ENCODE measurements around the gene DNAH1.
"Not testable (repeated sequence)": the region's sequence is repeated elsewhere in the genome, so short reads cannot be mapped to it uniquely, and the experiment has no call there.

The DNAH1 gene

DNA sequence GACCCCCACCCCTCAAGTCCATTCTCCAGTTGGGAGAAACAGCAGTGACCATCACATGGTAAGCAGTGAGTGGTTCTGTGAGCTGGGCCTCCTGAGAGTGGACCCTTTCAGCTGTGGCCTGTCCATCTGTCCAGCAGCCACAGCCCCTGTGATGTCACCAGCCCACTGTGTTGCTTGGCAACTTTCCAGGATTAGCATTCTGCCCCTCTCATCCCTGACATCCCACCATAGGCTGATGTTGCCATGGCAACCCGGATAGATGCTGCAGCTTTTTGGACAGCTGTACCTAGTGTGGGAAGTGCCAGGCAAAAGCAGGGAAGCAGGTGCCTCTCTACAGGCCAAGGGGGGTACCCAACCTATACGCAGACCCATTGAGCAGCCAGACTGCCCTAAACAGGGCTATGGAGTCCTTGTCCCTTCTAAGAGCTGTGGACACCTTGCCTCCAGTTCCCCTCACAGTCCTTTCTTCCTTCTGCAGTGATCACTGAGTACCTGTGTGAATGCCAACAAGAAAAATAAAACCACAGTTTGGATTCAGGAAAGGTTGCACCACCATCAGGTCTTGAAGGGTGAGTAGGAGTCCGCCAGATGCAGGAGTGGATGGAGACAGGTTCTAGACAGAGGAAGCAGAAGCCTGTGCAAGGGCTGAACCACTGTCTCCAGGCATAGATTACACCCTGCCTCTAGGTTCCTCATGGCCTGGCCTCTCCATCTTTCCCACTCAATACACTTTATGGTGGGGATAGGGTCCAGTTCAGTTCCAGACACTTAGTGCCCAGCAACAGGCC lies at the start of gene DNAH1:
DNAH1 (plus strand) TSS at position 343 of the 788 bp plus-strand sequence. CDS start 6,124 bp downstream, outside the sequence.
- no peak for DNase-seq (ENCODE audit: low read depth in 2 of 3, low spot score in 1 of 3)

DNA sequence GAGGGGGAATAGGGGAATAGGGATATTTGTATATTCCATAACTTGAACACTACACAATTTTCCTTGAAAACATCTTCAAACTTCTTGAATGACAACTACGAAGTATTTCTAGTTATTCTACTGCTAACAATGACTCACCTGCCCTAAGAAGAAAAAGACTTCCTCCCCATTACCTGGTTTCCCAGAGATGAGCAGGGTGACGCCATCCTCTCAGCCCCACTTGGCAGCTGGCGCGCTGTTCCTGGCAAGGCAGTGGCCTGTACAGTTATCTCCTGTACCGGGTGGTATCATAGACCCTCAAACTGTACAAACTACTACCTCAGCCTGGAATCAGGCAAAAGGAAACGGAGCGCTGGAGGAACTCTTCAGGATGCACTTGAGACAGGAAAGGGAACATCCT lies 48.1 kb upstream of the DNAH1 start:
- DNase-seq (ENCODE audit: low read depth in 2 of 3, low spot score in 1 of 3) = no peak

GRCh38 chr3:52269776-52270175 lies 46.3 kb upstream of the DNAH1 start:
- no peak for DNase-seq (ENCODE audit: low read depth in 2 of 3, low spot score in 1 of 3)

DNA sequence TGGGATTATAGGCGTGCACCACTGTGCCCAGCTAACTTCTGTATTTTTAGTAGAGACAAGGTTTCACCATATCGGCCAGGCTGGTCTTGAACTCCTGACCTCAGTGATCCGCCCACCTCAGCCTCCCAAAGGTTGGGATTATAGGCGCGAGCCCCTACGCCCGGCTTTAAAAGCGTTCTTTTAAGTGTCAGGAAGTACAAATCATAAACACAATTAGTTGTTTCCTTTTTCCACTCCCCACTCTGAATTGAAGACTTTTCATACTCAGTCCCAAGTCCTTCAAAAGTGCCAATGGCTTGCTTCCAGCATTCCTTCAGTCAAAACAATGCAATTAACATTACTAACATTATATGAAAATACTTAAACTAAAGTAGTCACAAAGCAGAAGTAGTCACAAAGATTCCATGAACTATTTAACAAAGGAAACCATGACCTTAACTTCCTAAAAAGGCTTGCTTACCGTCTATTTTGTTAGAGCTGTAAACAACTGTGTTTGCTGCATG lies 45.8 kb upstream of the DNAH1 start:
- no peak for DNase-seq (ENCODE audit: low read depth in 2 of 3, low spot score in 1 of 3)

DNA sequence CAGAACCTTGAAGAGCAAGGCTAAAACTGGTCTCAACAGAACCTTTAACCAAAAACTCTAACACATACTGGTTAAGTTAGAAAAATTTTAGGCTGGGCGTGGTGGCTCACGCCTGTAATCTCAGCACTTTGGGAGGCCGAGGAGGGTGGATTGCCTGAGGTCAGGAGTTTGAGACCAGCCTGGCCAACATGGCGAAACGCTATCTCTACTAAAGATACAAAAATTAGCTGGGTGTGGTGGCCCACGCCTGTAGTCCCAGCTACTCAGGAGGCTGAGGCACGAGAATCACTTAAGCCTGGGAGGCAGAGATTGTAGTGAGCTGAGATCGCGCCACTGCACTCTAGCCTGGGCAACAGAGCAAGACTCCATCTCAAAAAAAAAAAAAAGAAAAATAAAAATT lies 43.9 kb upstream of the DNAH1 start:
- not testable (repeated sequence) for DNase-seq (ENCODE audit: low read depth in 2 of 3, low spot score in 1 of 3)

- DNase-seq (ENCODE audit: low read depth in 2 of 3, low spot score in 1 of 3) = no peak
These were observed 43.3 kb upstream of the DNAH1 start for GRCh38 chr3:52272831-52273230.

- not testable (repeated sequence) for DNase-seq (ENCODE audit: low read depth in 2 of 3, low spot score in 1 of 3)
These were observed 41.3 kb upstream of the DNAH1 start for GRCh38 chr3:52274781-52275180.

DNA sequence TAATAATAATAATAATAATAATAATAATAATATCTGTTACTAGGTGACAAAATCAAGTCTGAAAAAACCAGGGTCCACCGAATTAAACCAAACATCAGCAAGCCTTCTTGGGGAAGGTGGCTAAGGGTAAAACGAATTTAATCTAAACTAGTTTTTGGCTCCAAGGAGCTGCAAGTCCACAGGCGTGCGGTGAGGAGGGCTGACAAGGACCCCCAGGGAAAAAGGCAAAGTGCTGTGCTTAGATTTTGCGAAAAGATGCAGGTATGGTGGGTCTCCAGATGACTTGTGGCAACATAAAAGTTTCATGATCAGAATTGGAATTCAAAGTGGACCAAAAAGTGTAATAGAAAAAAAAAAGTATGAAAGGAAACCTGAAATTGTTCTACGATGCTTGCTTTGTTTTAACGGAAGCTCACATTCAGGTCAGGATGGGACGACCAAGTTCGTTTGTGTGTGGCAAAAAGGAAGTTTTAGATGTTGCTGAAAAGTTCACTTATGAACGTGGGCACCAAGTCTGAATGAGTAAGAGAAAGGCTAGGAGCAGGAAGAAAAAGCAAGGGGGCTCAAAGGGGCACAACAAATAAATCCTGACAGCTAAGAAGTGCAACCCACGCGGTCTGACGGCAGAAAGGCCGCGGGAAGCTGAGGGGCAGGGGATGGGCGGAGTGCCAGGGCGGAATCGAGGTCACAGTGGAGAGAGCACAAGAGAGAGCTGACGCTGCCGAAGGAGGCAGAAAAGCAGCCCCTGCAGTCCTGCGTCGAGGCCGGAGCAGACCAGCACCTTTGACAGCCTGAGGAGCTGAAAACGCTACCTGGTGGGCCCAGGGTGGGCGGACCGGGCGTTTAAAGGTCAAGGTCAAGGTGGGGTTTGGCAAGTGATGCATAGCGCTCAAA lies 38.8 kb upstream of the DNAH1 start:
- DNase-seq (ENCODE audit: low read depth in 2 of 3, low spot score in 1 of 3) = peak; percentile 73 to 77 (median 74)

DNA sequence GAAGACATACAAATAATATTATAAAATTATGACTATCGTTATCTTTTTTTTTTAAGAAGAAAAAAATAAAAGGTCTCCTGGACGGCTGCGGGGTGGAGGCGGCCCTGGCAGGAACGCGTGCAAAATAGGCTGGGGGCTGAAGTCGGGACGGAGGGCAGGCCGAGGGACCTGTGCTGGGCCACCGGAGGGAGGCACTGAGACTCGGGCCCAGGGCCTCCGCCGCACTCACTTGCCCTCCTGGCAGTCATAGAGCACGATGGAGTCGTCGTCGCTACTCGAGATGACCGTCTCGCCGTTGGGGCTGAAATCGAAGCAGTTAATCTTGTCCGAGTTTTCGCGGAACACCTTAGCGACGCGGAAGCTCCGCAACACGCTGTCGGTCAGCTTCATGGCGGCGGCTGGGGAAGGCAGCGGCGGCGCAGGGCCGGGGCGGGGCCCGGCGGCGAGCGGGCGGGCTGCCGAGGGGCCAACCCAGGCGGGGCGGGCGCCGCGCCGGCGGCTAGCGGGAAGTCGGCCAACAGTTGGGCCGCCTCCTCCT lies 38.1 kb upstream of the DNAH1 start:
- peak; percentile 40 to 60 (median 60) for DNase-seq (ENCODE audit: low read depth in 2 of 3, low spot score in 1 of 3)

DNA sequence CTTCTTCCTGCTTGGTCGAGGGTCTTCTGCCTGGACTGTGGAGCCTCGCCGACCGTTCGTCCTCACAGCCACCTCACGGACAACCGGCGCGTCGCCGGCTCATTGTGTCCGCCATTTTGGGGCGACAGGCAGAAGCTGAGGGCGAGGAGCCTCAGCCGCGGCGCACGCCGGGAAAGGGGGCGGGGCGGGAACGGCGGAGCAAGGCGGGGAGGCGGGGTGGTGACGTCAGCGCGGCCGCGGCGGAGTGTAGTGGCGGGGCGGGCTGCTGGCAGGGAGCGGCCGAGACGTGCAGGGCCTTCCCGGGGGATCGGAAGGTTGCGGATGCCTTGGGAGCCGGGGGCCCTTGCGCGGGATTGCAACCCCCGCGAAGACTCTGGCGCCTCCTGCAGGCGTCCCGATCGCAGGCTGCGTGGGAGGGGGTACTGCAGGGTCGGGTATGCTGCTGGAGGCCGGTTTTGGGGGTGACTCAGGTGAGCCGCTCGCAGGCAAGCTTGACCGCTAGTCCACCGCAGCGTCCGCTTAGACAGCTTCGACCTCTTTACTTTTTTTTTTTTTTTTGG lies 37.5 kb upstream of the DNAH1 start, which contains the start of gene WDR82:
WDR82 (minus strand) TSS at position 140 of the 560 bp plus-strand sequence. CDS start 288 bp downstream, outside the sequence.
- peak; percentile 96 to 99 (median 98) for DNase-seq (ENCODE audit: low read depth in 2 of 3, low spot score in 1 of 3)

GRCh38 chr3:52279596-52279995 lies 36.5 kb upstream of the DNAH1 start:
- DNase-seq (ENCODE audit: low read depth in 2 of 3, low spot score in 1 of 3) = no peak

- no peak for DNase-seq (ENCODE audit: low read depth in 2 of 3, low spot score in 1 of 3)
These were observed 36.1 kb upstream of the DNAH1 start for GRCh38 chr3:52280050-52280461.

DNA sequence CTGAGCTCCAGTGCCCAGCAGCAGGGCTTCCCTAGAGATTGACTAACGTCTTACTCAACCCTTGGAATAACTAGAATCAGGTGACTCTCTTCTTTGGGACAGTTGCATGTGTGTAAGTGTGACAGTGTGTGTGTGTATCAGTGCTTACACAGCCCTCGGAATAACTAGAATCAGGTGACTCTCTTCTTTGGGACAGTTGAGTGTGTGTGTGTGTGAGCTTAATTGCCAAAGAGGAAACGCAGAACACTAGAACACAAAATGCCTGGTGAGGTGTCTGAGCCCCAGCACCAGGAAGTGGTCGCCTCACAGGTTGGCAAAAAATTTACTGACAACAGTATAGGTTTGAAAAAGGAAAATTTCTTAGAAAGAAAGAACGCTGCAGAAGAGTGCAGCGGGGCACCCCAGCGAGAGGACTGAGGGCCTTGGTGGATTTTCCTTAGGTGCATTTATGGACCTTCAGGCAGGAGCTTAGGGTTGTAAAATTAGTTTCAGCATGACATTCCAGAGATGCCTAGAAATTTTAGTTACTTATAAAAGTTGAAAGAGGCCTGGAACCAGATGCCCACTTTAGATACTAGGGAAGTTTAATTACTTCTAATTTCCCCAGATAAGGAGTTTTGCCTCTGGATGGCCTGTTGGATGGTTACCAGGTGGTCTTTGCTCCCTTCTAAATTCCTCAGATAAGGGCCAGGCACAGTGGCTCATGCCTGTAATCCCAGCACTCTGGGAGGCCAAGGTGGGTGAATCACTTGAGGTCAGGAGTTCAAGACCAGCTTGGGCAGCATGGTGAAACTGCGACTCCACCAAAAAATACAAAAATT lies 33.9 kb upstream of the DNAH1 start:
- DNase-seq (ENCODE audit: low read depth in 2 of 3, low spot score in 1 of 3) = no peak

GRCh38 chr3:52283306-52283705 lies 32.8 kb upstream of the DNAH1 start:
- no peak for DNase-seq (ENCODE audit: low read depth in 2 of 3, low spot score in 1 of 3)

DNA sequence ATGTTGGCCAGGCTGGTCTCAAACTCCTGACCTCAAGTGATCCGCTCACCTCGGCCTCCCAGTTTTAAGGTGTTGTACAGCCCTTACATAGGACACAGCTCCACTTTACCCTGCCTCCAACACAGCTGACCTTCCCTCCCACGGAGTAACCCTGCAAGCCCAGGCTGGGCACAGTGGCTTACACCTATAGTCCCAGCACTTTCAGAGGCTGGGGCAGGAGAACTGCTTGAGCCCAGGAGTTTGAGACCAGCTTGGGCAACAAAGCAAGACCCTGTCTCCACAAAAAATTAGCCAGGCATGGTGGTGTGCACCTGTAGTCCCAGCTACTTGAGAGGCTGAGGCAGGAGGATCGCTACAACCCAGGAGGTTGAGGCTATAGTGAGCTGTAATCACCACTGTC lies 32.1 kb upstream of the DNAH1 start:
- DNase-seq (ENCODE audit: low read depth in 2 of 3, low spot score in 1 of 3) = not testable (repeated sequence)

GRCh38 chr3:52286777-52287110 lies 29.4 kb upstream of the DNAH1 start:
- DNase-seq (ENCODE audit: low read depth in 2 of 3, low spot score in 1 of 3) = no peak

- no peak for DNase-seq (ENCODE audit: low read depth in 2 of 3, low spot score in 1 of 3)
These were observed 27.4 kb upstream of the DNAH1 start for GRCh38 chr3:52288674-52289073.

GRCh38 chr3:52289338-52289746 lies 26.8 kb upstream of the DNAH1 start:
- DNase-seq (ENCODE audit: low read depth in 2 of 3, low spot score in 1 of 3) = no peak

DNA sequence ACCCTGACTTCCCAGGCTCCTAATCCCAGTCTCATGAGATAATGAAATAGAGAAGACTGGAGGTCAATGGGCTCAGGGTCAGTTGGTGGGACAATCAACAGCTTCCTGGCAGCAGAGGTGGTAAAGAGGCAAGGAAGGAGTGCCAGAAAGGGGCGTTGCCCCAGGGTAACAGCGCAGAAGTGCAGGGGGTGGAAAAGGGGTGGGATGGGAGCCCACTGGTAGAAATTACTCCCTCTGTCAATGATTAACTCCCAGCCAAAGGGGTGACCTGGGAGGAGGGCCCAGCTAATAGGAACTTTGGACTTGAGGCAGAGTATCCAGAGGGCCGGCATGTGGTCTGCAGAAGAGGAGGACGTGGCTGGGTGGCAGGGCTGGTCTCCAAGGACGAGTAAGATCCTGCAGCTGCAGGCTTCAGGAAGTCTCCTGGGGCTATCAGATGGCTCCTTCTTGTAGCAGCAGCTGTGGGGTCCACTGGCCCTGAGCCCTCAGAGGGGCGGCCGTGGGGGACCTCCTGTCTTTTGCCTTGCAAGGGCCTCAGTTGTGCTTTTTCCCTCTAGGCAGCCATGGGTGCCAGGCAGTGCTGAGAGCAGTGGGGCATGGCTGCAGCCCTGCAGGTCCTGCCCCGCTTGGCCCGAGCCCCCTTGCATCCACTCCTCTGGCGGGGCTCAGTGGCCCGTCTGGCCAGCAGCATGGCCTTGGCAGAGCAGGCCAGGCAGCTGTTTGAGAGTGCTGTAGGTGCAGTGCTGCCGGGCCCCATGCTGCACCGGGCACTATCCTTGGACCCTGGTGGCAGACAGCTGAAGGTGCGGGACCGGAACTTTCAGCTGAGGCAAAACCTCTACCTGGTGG lies 26.1 kb upstream of the DNAH1 start:
- no peak for DNase-seq (ENCODE audit: low read depth in 2 of 3, low spot score in 1 of 3)

All from stimulated activated CD4-positive, alpha-beta T cell treated with anti-CD3 and anti-CD28 coated beads, Interleukin-12 subunit alpha, Interleukin-12 subunit beta, amount 100 ng/mL, for 48 hours (primary cell).